HG03521 (cell line): Measurements from ENCODE around the gene JMJD6.
"Not testable (repeated sequence)": the region's sequence is repeated elsewhere in the genome, so short reads cannot be mapped to it uniquely, and the experiment has no call there.

Source experiments
- ATAC-seq: cut with Tn5 transposase; IDR thresholded peaks from one replicate; pipeline ENCODE4 v1.9.1; 2021; ENCODE audit warnings: mild to moderate bottlenecking, moderate library complexity; ENCODE audit not compliant: unreplicated experiment

JMJD6 gene

GRCh38 chr17:76718516-76718915 is 7.9 kb downstream of the JMJD6 start:
- no peak for ATAC-seq

- no peak for ATAC-seq
Measured at GRCh38 chr17:76716839-76717215, 9.6 kb downstream of the JMJD6 start.

- ATAC-seq: no peak
Measured at GRCh38 chr17:76716146-76716838, 10.1 kb downstream of the JMJD6 start.

- no peak for ATAC-seq
Measured at GRCh38 chr17:76715496-76715830, 10.9 kb downstream of the JMJD6 start.

- no peak for ATAC-seq
Measured at GRCh38 chr17:76714822-76715495, 11.4 kb downstream of the JMJD6 start.

GRCh38 chr17:76714336-76714735 is 12.1 kb downstream of the JMJD6 start:
- ATAC-seq: no peak

- ATAC-seq: no peak
Measured at GRCh38 chr17:76713765-76714164, 12.6 kb downstream of the JMJD6 start.

GRCh38 chr17:76712321-76712720 is 14.1 kb downstream of the JMJD6 start:
- ATAC-seq: not testable (repeated sequence)

GRCh38 chr17:76710863-76711611 is 15.4 kb downstream of the JMJD6 start, which contains the start of gene MXRA7:
Gene MXRA7, minus strand, starts transcription at chr17:76710965. Its CDS starts 19 bp downstream, at chr17:76710946.
- ATAC-seq: no peak

GRCh38 chr17:76709951-76710862 is 16.2 kb downstream of the JMJD6 start:
- not testable (repeated sequence) for ATAC-seq

- no peak for ATAC-seq
Measured at GRCh38 chr17:76709077-76709950, 17.1 kb downstream of the JMJD6 start.

- no peak for ATAC-seq
Measured at GRCh38 chr17:76707985-76708807, 18.2 kb downstream of the JMJD6 start.

- ATAC-seq: no peak
Measured at GRCh38 chr17:76706817-76707216, 19.6 kb downstream of the JMJD6 start.

GRCh38 chr17:76704805-76705204 is 21.6 kb downstream of the JMJD6 start:
- ATAC-seq: no peak

- no peak for ATAC-seq
Measured at GRCh38 chr17:76702941-76703637, 23.3 kb downstream of the JMJD6 start.

- ATAC-seq: no peak
Measured at GRCh38 chr17:76702076-76702475, 24.3 kb downstream of the JMJD6 start.

- ATAC-seq: no peak
Measured at GRCh38 chr17:76701471-76701967, 24.9 kb downstream of the JMJD6 start.
